ENCODE data around the gene CHAF1B. TPM values are rescaled to one million over a fixed set of nuclear protein-coding genes. Genes with fewer than 3 reads are reported as not detected.
"Not testable (repeated sequence)": the region's sequence is repeated elsewhere in the genome, so short reads cannot be mapped to it uniquely, and the experiment has no call there.

Gene CHAF1B
- total RNA-seq, 1 experiment from 2014 or later = 20.7 TPM

GRCh38 chr21:36388096-36388495 is 2.9 kb downstream of the CHAF1B start (continued):
- TF ChIP-seq SP1 (CRISPR knock-in tag; conservative IDR thresholded peaks at IDR 0.05) (no peak), ZNF423 (CRISPR knock-in tag; IDR thresholded peaks at IDR 0.05) (no peak), ZBTB43 (CRISPR knock-in tag; IDR thresholded peaks at IDR 0.05) (no peak)

GRCh38 chr21:36388835-36389234 is 3.6 kb downstream of the CHAF1B start:
- Mint-ChIP-seq H3K27ac (no peak overlapping the region; the same call in 1 of the 2 replicates), H3K4me1 (peaks cover 10% of the 10 kb centered on the region), H3K9me3 (peaks cover 15% of the 10 kb centered on the region), H3K27me3 (ENCODE audit: low read depth) (no peaks in the 10 kb centered on the region; the same call in 1 of the 2 replicates), H3K4me3 (no peak overlapping the region), H3K36me3 (peaks cover 36% of the 10 kb centered on the region)
- ChIA-PET POLR2A (interaction anchor here (1.1 kb wide), 1 partner anchor 69 kb away, joined by 4 read pairs; the partner anchor contains the start of gene MORC3), CTCF (interaction anchor here (0.6 to 1.8 kb wide), 14 partner anchors 34 to 310 kb away, joined by 3 to 7 read pairs (median 4); partner anchors contain the start of gene MORC3)
- ATAC-seq = peak; percentile 61
- peak; percentile 51 for DNase-seq (ENCODE audit: low spot score)
- TF ChIP-seq HMGA2 (CRISPR knock-in tag; IDR thresholded peaks at IDR 0.05) (no peak), ZBTB43 (CRISPR knock-in tag; IDR thresholded peaks at IDR 0.05) (no peak), E2F1 (CRISPR knock-in tag; IDR thresholded peaks at IDR 0.05) (no peak), SMAD3 (CRISPR knock-in tag; IDR thresholded peaks at IDR 0.05; ENCODE audit: borderline replicate concordance) (no peak), NFATC4 (CRISPR knock-in tag; IDR thresholded peaks at IDR 0.05) (no peak), MAX (CRISPR knock-in tag; IDR thresholded peaks at IDR 0.05) (no peak), EMX1 (CRISPR knock-in tag; IDR thresholded peaks at IDR 0.05) (no peak), ZNF532 (CRISPR knock-in tag; IDR thresholded peaks at IDR 0.05; ENCODE audit: borderline replicate concordance) (no peak), FOXP4 (CRISPR knock-in tag; IDR thresholded peaks at IDR 0.05) (no peak), AR (CRISPR knock-in tag; IDR thresholded peaks at IDR 0.05) (no peak), ZNF671 (CRISPR knock-in tag; IDR thresholded peaks at IDR 0.05) (no peak), PREB (CRISPR knock-in tag; IDR thresholded peaks at IDR 0.05; ENCODE audit: borderline replicate concordance) (no peak), SP1 (CRISPR knock-in tag; conservative IDR thresholded peaks at IDR 0.05) (no peak), FOXP1 (CRISPR knock-in tag; IDR thresholded peaks at IDR 0.05; ENCODE audit: borderline replicate concordance) (no peak), IRF1 (CRISPR knock-in tag; IDR thresholded peaks at IDR 0.05) (no peak)

- H3K27me3 Mint-ChIP-seq (ENCODE audit: low read depth); POLR2A ChIA-PET; DNase-seq (ENCODE audit: low spot score); CTCF ChIA-PET; H3K4me3 Mint-ChIP-seq; H3K27ac Mint-ChIP-seq; H3K4me1 Mint-ChIP-seq; ATAC-seq: not testable (repeated sequence)
- Mint-ChIP-seq H3K36me3 (peaks cover 48% of the 10 kb centered on the region), H3K9me3 (peaks cover 15% of the 10 kb centered on the region)
Measured at GRCh38 chr21:36391649-36392048, 6.5 kb downstream of the CHAF1B start.

Data from WTC11 (cell line).